GM12892 (cell line): ENCODE measurements around the gene DAP3.

ENCODE experiments used
- POLR2A ChIP-seq: IDR thresholded peaks from 2 replicates; pipeline ENCODE4 v1.6.1; 2011; ENCODE audit warnings: low read depth, low read length, control low read depth
- TAF1 ChIP-seq: IDR thresholded peaks from 2 replicates; pipeline ENCODE4 v1.6.1; 2011; ENCODE audit warnings: low read depth, mild to moderate bottlenecking, control low read depth, low read length, borderline replicate concordance

GRCh38 chr1:155745284-155746228, 56.7 kb downstream of the DAP3 start:
- TF ChIP-seq TAF1: peak; percentile 70; the same call in 1 of the 2 replicates
- peak; percentile 91 for TF ChIP-seq POLR2A
